GM13976 (cell line): ENCODE measurements around the gene VPREB1.
"Not testable (repeated sequence)": the region's sequence is repeated elsewhere in the genome, so short reads cannot be mapped to it uniquely, and the experiment has no call there.

ENCODE experiments used
- DNase-seq: peaks from one replicate; pipeline ENCODE4 v3.0.0; 2012; ENCODE audit warnings: low spot score
- in situ Hi-C: fragments of 300-500 bp; cut with MboI; formaldehyde crosslinking; loops from one replicate; pipeline ENCODE4 v1.12.0; 2022; ENCODE audit warnings: low sequenced_read_pairs, mixed read lengths, inconsistent platforms; ENCODE audit not compliant: unreplicated experiment

The VPREB1 gene

GRCh38 chr22:22286390-22287105 lies 42.0 kb downstream of the VPREB1 start:
- DNase-seq, in situ Hi-C loops: not testable (repeated sequence)

DNA sequence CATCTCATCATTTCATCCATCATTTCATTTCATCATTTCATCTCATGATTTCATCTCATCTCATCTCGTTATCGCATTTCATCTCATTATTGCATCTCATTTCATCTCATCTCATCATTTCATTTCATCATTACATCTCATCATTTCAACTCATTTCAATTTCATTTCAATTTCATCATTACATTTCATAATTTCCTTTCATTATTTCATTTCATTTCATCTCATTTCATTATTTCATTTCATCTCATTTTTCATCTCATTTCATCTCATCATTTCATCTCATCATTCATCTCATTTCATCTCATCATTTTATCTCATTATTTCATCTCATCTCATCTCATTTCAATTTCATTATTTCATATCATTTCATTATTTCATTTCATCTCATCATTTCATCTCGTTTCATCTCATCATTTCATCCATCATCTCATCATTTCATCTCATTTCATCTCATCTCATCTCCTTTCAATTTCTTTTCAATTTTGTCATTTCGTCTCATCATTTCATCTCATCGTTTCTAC lies 42.6 kb downstream of the VPREB1 start:
- DNase-seq, in situ Hi-C loops: not testable (repeated sequence)

DNA sequence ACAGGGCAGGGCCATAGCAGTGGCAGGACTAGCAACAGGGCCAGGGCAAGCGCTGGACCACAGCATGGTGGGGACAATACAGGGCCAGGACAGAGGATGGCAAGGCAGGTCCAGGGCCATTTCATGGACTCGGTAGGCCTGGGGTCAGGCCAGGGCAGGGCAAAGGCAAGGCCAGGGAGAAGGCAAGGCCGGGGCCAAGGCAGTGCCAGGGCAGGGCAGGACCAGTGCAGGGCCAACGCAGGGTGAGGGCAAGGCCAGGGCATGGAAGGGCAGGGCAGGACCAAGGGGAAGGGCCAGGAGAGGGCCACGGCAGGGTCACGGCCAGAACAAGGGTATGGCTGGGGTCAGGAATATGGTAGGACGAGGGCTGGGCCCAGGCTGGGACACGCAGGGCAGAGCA lies 45.1 kb downstream of the VPREB1 start:
- in situ Hi-C loops, DNase-seq: not testable (repeated sequence)

DNA sequence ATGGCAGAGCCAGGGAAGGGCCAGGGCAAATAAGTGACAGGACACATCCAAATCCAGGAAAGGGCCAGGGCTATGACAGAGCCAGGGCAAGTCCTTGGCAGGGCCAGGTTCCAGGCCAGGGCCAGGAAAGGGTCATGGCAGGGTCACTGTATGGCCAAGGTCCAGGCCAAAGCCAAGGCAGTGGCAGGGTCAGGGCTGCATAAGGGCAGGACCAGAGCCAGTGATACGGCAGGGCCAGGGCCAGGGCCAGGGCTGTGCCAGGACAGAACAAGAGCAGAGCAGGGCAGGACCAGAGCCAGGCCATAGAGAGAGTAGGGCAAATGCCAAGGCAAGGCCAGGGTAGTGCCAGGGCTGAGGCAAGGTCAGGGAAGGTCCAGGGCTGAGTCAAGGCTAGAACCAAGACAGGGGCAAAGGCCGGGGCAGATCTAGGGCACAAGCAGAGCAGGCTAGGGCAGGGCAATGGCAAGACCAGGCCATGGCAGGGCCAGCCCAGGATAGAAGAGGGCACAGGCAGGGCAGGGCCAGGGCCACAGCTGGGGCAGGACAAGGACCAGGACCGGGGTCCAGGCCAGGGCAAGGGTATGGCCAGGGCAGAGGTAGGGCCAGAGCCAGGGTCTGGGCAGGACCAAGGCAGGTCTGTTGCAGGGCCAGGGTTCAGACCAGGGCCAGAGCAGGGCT lies 46.7 kb downstream of the VPREB1 start:
- in situ Hi-C loops, DNase-seq: not testable (repeated sequence)

- DNase-seq, in situ Hi-C loops: not testable (repeated sequence)
Observed at GRCh38 chr22:22292656-22293055, 48.1 kb downstream of the VPREB1 start.

DNA sequence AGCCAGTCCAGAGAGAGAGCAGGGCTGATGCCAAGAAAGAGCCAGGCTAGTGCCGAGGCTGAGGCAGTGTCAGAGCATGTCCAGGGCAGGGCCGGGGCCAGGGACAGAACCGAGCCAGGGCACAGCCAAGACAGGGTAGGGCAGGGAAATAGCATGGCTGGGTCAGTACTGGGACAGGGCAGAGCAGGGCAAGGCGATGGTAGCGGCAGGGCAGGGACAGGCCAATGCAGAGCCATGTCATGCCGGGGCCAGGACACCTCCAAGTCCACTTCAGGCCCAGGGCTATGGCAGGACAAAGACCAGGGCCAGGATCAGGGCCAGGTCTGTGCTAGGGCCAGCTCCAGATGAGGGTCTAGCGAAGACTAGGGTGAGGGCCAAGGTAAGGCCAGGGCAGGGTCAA lies 48.9 kb downstream of the VPREB1 start:
- in situ Hi-C loops, DNase-seq: not testable (repeated sequence)

DNA sequence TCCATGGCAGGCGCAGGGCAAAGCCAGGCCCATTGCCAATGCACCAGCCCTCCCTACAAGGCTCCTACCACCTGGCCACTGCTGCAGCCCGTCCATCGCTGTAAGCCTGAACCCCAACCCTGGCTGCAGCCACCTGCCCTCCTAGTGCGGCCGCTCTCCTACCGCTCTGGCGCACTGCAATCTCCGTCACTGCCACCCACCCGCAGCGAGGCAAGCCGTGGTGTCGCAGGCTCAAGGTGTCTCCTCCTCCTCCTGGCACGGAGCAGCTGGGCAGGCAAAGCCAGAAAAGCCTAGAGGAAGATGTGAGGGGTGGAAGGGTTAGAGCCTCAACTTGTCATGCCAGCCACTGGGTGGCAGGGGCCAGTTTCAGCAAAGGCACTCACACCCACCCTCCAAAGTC lies 50.1 kb downstream of the VPREB1 start:
- in situ Hi-C loops, DNase-seq: not testable (repeated sequence)
